Activated CD8-positive, alpha-beta T cell treated with anti-CD3 and anti-CD28 coated beads, Interleukin-2, amount 10 ng/mL, durations not matched to agents 7 days and 5 days (primary cell): ENCODE results near the gene DSN1. TPM values are rescaled to one million over a fixed set of nuclear protein-coding genes. Genes with fewer than 3 reads are reported as not detected.

Experiments used
- ATAC-seq: fragments of 150-1000 bp; cut with Tn5 transposase; one replicate; pipeline ENCODE4 v1.10.0; 2021; ENCODE audit warnings: moderate library complexity
- CTCF ChIA-PET: fragments of 350-600 bp; sonication (Branson Sonifier 250); formaldehyde crosslinking; loops from one replicate; lab custom pipeline; 2021; ENCODE audit warnings: antibody characterized with exemption; lab: Charles Lee
- POLR2A ChIA-PET: fragments of 350-600 bp; sonication (Branson Sonifier 250); formaldehyde crosslinking; loops from one replicate; lab custom pipeline; 2021; ENCODE audit warnings: antibody characterized with exemption; lab: Charles Lee
- DNase-seq: peaks from one replicate; pipeline ENCODE4 v3.0.0-alpha.2; 2020
- H3K27ac Mint-ChIP-seq: one replicate; pipeline ENCODE4 v1.8.0; 2021; ENCODE audit warnings: mild to moderate bottlenecking, mixed read lengths
- H3K27me3 Mint-ChIP-seq: one replicate; pipeline ENCODE4 v1.8.0; 2021; ENCODE audit warnings: low read depth, mixed read lengths
- H3K36me3 Mint-ChIP-seq: one replicate; pipeline ENCODE4 v1.8.0; 2021; ENCODE audit warnings: low read depth, mixed read lengths
- H3K4me1 Mint-ChIP-seq: one replicate; pipeline ENCODE4 v1.8.0; 2021; ENCODE audit warnings: low read depth, mixed read lengths
- H3K4me3 Mint-ChIP-seq: one replicate; pipeline ENCODE4 v1.8.0; 2021; ENCODE audit warnings: mild to moderate bottlenecking, mixed read lengths
- H3K9me3 Mint-ChIP-seq: one replicate; pipeline ENCODE4 v1.8.0; 2022; ENCODE audit warnings: mixed read lengths; ENCODE audit not compliant: insufficient read depth
- total RNA-seq, 2 experiments: library from RNA; stranded (reverse); gene quantifications; one replicate each; pipeline ENCODE4 v1.2.3, GENCODE V29; 2021

The DSN1 gene
- total RNA-seq, 2 experiments from 2014 or later = 40.2 to 41.8 TPM

DNA sequence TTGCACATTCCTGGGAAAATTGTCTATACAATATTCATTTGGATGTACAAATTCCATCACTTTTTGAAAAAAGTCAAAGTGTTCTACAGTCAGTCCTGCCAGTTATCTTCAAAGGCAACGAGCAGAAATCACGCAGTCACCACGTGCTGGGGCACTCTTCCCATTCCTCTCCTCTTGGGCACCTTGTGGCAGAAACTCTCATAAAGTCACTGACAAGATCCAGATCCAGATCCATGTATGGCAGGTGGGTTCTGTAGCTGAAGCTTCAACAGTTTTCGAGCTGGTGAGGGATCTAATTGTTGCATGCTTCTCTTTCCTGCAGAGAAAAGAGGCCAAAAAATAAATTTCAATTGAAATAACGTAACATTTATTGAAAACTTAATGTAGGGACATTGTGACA lies 21.0 kb downstream of the DSN1 start:
- ATAC-seq = no peak
- Mint-ChIP-seq H3K9me3 (no peaks in the 10 kb centered on the region), H3K27me3 (no peaks in the 10 kb centered on the region), H3K4me3 (no peak overlapping the region), H3K36me3 (peaks cover 59% of the 10 kb centered on the region), H3K4me1 (peaks cover 13% of the 10 kb centered on the region), H3K27ac (no peak overlapping the region)
- CTCF ChIA-PET = no interaction called here
- no peak for DNase-seq
- POLR2A ChIA-PET = interaction anchor here (0.8 kb wide), 1 partner anchor 78 kb away, joined by 3 read pairs; no protein-coding TSS in a partner anchor

DNA sequence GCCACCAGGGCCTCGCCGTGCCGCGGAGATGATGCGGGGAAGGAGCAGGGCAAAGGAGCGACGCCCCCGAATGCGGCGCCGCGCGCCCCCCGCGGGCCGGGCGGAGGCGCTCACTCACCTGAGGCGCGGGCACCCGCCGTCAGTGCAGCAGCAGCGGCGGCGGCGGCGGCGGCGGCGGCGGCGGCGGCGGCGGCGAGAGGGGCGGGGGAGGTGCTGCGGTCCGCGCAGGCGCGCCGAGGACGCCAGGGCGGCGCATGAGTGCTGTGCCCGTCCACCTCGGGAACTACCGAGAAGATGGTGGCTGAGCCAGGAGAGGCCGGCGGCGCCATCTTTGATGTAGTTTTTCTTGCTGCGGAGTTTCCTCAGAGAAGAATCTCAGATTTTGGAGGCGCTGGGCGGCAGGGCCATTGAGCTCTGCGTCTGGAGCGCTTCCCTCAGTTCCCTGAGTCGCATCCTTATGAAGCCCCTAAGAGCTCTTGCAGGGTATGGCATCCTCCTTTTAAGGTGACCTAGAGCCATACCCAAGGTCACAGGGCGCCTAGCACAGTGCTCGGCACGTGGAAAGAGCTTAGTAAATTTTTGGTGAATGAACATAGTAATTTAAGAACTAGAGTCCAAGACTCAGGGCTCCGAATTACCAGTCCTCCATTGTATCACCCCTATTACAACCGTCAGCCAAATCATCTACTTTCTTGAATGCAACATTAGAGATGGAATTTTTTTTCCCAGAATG lies 27.5 kb downstream of the DSN1 start, which contains the start of gene NDRG3:
Gene NDRG3 (minus strand): TSS at position 164 of the 733 bp plus-strand sequence. CDS start 24,355 bp downstream, outside the sequence.
- peak; percentile 98 for ATAC-seq
- peaks cover 2% of the 10 kb centered on the region for H3K27me3 Mint-ChIP-seq
- H3K27ac Mint-ChIP-seq = peak within 1 kb of the TSS; percentile 84
- H3K4me1 Mint-ChIP-seq = peaks cover 29% of the 10 kb centered on the region
- ChIA-PET POLR2A (interaction anchor here (0.7 to 1.0 kb wide), 3 partner anchors 13 to 131 kb away, joined by 3 read pairs; no protein-coding TSS in a partner anchor), CTCF (interaction anchor here (0.8 to 3.9 kb wide), 12 partner anchors 9 to 140 kb away, joined by 3 to 46 read pairs (median 6); partner anchors contain the start of genes DSN1 and SLA2)
- peak; percentile 96 for DNase-seq
- H3K9me3 Mint-ChIP-seq = no peaks in the 10 kb centered on the region
- peaks cover 12% of the 10 kb centered on the region for H3K36me3 Mint-ChIP-seq
- H3K4me3 Mint-ChIP-seq = peak within 1 kb of the TSS; percentile 91

DNA sequence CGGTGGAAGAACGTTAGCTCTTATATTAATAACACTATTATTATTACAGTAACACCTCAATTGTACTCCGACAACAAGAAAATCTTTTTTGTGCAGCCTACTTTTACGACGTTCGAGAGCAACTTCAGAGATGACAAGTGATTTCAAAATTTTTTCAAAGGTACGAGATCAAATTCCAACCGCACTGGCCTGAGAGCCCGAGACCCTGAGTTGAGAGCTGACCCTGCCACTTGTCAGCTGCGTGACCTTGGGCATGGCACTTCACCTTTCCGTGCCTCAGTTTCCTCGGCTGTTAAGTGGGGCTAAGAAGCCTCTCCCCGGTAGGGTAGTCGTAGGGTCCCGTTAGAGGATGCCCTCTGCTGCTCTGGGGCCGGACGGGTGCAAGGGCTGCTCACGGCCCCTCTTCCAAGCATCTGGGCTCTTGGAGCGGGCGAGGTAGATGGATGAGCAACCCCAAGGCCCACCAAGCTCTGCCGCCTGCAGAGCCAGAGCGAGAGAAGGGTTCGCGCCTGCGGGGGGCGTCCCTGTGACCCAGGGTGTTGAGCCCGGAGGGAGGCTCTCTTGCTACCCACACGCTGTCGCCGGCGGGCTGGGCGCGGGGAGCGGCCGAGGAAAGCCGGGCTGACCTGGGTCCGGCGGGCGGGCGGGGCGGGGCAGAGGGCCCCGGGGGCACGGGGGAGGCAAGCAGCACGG lies 28.2 kb downstream of the DSN1 start:
- H3K9me3 Mint-ChIP-seq = no peaks in the 10 kb centered on the region
- DNase-seq (peak; percentile 47), ATAC-seq (no peak)
- peaks cover 5% of the 10 kb centered on the region for H3K36me3 Mint-ChIP-seq
- H3K27ac Mint-ChIP-seq = peak overlapping the region; percentile 80
- POLR2A ChIA-PET = interaction anchor here (0.7 kb wide), 1 partner anchor 77 kb away, joined by 3 read pairs; no protein-coding TSS in a partner anchor
- H3K27me3 Mint-ChIP-seq = peaks cover 2% of the 10 kb centered on the region
- CTCF ChIA-PET = interaction anchor here (0.7 to 3.9 kb wide), 12 partner anchors 10 to 132 kb away, joined by 3 to 46 read pairs (median 7); partner anchors contain the start of gene DSN1
- peak overlapping the region; percentile 91 for H3K4me3 Mint-ChIP-seq
- peaks cover 29% of the 10 kb centered on the region for H3K4me1 Mint-ChIP-seq

DNA sequence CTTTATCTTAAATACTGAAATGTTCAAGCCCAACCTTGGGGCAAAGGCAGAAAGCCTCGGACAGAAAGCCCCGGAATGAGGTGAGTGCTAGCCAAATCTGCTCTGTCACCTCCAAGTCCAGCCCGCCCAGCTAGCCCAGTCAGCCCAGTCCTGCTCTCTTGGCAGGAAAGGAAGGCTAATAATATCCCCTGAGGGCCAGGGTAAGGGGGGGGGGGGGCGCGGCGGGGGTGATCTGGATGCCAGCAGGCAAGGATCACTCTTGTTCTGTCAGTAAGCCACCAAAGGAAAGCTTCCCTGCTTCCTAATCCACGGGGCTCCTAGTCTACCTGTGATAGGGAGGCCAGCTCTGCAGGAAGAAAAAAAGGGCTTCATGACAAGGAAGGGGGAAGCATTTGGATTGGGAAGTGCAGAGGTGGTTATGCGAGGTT lies 28.8 kb downstream of the DSN1 start:
- no peak for DNase-seq
- POLR2A ChIA-PET = no interaction called here
- Mint-ChIP-seq H3K4me3 (peak overlapping the region; percentile 91), H3K27me3 (peaks cover 2% of the 10 kb centered on the region), H3K4me1 (peaks cover 29% of the 10 kb centered on the region), H3K9me3 (no peaks in the 10 kb centered on the region), H3K36me3 (peaks cover 5% of the 10 kb centered on the region), H3K27ac (peak overlapping the region; percentile 80)
- CTCF ChIA-PET = interaction anchor here (0.7 to 3.9 kb wide), 7 partner anchors 10 to 114 kb away, joined by 3 to 46 read pairs (median 7); partner anchors contain the start of gene DSN1
- no peak for ATAC-seq

DNA sequence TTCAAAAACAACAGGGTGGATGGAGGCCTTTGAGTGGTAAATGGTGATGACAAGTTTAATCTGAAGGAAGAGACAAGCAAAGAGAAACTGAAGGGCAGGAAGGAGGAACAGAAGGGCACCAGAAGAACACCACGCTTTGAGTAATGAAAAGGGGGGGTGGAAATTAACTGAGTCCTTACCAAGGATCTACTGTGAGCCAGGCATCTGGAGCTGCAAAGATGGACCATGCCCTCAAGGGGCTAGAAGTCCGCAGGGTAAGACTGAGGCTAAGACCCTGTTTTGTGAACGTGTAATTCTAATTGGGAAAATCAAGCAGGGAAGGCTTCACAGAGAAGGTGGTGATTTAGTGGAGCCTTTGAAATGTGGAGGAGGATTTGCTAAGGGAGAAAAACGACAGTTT lies 29.3 kb downstream of the DSN1 start:
- no peaks in the 10 kb centered on the region for H3K9me3 Mint-ChIP-seq
- POLR2A ChIA-PET = no interaction called here
- peaks cover 2% of the 10 kb centered on the region for H3K27me3 Mint-ChIP-seq
- H3K27ac Mint-ChIP-seq = peak overlapping the region; percentile 7
- ATAC-seq = no peak
- peaks cover 29% of the 10 kb centered on the region for H3K4me1 Mint-ChIP-seq
- no peak for DNase-seq
- H3K36me3 Mint-ChIP-seq = peaks cover under 1% of the 10 kb centered on the region
- CTCF ChIA-PET = interaction anchor here (0.7 to 3.9 kb wide), 7 partner anchors 10 to 114 kb away, joined by 3 to 46 read pairs (median 7); partner anchors contain the start of gene DSN1
- peak overlapping the region; percentile 40 for H3K4me3 Mint-ChIP-seq

DNA sequence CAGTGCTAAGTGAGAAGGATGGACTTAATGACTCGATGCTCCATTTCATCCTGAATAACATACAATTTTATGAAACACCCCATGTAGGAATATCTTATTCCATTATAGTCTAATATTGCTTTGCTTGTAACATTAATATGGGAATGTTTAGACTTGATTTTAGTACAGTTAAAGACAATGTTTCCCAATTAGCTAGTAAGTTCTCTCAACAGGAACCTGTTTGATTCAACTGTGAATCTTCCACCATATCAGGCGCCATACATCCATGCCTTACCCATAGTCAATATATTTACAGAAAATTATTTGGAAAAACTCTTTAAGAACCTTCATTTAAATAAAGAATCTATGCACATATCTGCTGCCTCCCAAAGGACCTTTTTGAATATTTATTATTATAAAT lies 31.0 kb downstream of the DSN1 start:
- Mint-ChIP-seq H3K27ac (no peak overlapping the region), H3K4me1 (peaks cover 30% of the 10 kb centered on the region), H3K36me3 (no peaks in the 10 kb centered on the region), H3K4me3 (no peak overlapping the region), H3K9me3 (no peaks in the 10 kb centered on the region), H3K27me3 (peaks cover 2% of the 10 kb centered on the region)
- CTCF ChIA-PET = interaction anchor here (1.8 to 3.1 kb wide), 3 partner anchors 9 to 31 kb away, joined by 7 to 17 read pairs (median 7); partner anchors contain the start of gene DSN1
- POLR2A ChIA-PET = interaction anchor here (0.6 kb wide), 1 partner anchor 788 kb away, joined by 3 read pairs; the partner anchor contains the start of gene SCAND1
- ATAC-seq (no peak), DNase-seq (no peak)

DNA sequence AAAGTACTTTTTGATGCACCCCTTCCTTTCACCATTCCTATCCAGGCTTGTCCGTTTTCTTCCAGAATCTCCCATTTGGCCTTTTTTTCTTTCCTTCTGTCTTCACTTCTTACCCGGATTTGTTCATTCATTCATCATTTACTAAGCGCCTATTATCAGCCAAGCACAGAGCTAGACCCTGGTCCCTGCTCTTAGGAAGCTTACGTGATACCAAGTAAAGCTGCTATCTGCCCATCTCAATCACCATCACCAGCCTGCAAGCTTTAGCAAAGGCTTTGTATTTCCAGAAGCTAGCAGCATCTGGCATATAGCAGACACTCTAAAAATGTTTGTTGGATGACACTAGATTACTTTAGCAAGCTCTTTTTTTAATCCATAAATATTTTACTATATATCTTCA lies 32.5 kb downstream of the DSN1 start:
- H3K9me3 Mint-ChIP-seq = no peaks in the 10 kb centered on the region
- H3K27ac Mint-ChIP-seq = no peak overlapping the region
- H3K27me3 Mint-ChIP-seq = peaks cover 2% of the 10 kb centered on the region
- no peaks in the 10 kb centered on the region for H3K36me3 Mint-ChIP-seq
- ChIA-PET POLR2A (no interaction called here), CTCF (interaction anchor here (1.0 to 2.0 kb wide), 5 partner anchors 8 to 68 kb away, joined by 3 to 7 read pairs (median 3); no protein-coding TSS in a partner anchor)
- ATAC-seq (no peak), DNase-seq (no peak)
- H3K4me1 Mint-ChIP-seq = peaks cover 26% of the 10 kb centered on the region
- no peak overlapping the region for H3K4me3 Mint-ChIP-seq

DNA sequence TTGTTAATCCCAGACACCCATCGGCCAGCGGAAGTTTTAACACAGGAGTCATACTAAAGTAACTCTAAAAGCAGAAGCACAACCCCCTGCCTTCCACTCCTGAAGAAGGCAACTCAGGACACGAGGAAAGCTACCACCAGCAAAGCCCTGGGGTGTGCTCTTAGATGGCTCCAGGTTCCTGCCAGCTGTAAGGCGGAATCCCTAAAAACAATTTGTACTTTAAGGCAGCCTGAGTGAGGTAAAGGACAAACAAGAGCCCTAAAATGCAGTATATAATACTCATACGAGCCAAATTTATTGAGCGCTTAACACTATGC lies 36.4 kb downstream of the DSN1 start:
- H3K27me3 Mint-ChIP-seq = peaks cover 2% of the 10 kb centered on the region
- H3K4me1 Mint-ChIP-seq = peaks cover 41% of the 10 kb centered on the region
- no peak overlapping the region for H3K4me3 Mint-ChIP-seq
- no peaks in the 10 kb centered on the region for H3K9me3 Mint-ChIP-seq
- ChIA-PET POLR2A (interaction anchor here (0.6 kb wide), 1 partner anchor 266 kb away, joined by 3 read pairs; no protein-coding TSS in a partner anchor), CTCF (interaction anchor here (0.8 to 6.1 kb wide), 6 partner anchors 8 to 146 kb away, joined by 3 to 46 read pairs (median 4); partner anchors contain the start of gene NDRG3)
- no peaks in the 10 kb centered on the region for H3K36me3 Mint-ChIP-seq
- no peak for DNase-seq
- ATAC-seq = no peak
- no peak overlapping the region for H3K27ac Mint-ChIP-seq

DNA sequence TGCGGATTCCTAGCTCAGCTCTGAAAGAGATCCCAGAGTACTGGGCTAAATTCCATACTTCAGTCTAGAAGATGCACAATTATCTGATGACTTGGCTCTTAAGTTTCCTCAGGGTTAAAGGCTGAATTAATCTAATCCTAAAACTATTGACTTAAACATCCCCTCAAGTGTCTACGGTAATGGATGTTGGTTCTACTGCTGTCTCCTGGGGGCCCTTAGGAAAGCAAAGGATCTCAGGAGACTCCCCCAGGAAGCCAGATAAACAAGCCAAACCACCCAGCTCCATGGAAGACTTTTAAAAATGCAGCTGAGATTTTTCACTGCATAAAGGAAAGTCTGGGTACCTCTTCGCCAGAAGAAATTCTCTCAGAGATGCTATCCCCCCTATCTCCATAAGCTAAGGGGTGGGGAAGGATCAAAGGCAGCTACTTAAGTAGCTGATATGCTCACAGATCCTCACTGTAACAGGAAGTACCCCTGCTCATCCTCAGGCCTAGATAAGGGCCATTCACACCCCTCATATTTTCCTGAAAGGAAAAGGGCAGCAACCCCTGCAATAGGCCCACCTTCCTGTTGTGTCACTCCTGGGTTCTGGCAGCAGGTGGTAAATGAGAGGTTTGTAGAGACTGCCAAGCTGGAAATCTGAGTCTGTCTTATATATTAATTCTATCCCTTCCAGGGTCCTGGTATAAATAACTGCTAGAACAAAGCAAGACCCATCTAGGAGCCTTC lies 36.9 kb downstream of the DSN1 start:
- ChIA-PET CTCF (interaction anchor here (0.9 to 6.1 kb wide), 7 partner anchors 8 to 150 kb away, joined by 3 to 46 read pairs (median 3); partner anchors contain the start of genes DSN1 and NDRG3), POLR2A (interaction anchor here (0.6 kb wide), 1 partner anchor 267 kb away, joined by 3 read pairs; no protein-coding TSS in a partner anchor)
- ATAC-seq (no peak), DNase-seq (no peak)
- Mint-ChIP-seq H3K27me3 (no peaks in the 10 kb centered on the region), H3K9me3 (no peaks in the 10 kb centered on the region), H3K27ac (no peak overlapping the region), H3K36me3 (no peaks in the 10 kb centered on the region), H3K4me3 (no peak overlapping the region), H3K4me1 (peaks cover 42% of the 10 kb centered on the region)

DNA sequence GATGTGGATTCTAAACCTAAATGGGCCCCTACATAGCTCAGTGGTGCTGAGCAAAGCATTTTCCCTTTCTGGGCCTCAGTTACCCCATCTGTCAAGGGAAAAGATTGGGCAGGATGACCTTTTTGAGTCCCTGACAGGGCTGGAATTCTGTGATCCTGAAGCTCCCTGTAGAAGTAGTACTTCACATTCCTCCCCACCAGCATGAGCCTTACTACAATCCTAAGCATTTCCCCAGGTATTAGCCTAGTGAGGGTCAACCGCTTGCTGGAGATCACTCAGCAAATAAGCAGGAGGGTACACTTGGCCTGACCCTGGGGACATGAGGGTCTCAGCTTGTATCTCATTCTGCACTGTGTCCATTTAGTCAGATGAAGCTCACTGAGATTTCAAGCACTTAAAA lies 41.1 kb downstream of the DSN1 start:
- H3K27ac Mint-ChIP-seq = peak overlapping the region; percentile 67
- no peak for DNase-seq
- peaks cover 53% of the 10 kb centered on the region for H3K4me1 Mint-ChIP-seq
- H3K9me3 Mint-ChIP-seq = no peaks in the 10 kb centered on the region
- ATAC-seq = no peak
- H3K27me3 Mint-ChIP-seq = no peaks in the 10 kb centered on the region
- POLR2A ChIA-PET = no interaction called here
- CTCF ChIA-PET = interaction anchor here (1.1 to 6.1 kb wide), 9 partner anchors 9 to 121 kb away, joined by 3 to 46 read pairs (median 7); partner anchors contain the start of genes DSN1, NDRG3 and SLA2
- peaks cover 3% of the 10 kb centered on the region for H3K36me3 Mint-ChIP-seq
- no peak overlapping the region for H3K4me3 Mint-ChIP-seq
